CD4-positive, alpha-beta T cell treated with Interleukin-4 for 1 hour (primary cell): ENCODE data around the gene GLT6D1.
A peak's percentile ranks its signal among the peaks of the same experiment; 100 is the strongest.

Experiments
- DNase-seq, 2 donors: peaks; one replicate each; pipeline ENCODE4 v3.0.0-alpha.2; 2020 to 2022

GLT6D1 gene

GRCh38 chr9:135607401-135608293 is 31.7 kb downstream of the GLT6D1 start:
- no peak for DNase-seq

- no peak for DNase-seq
Measured at GRCh38 chr9:135606885-135607259, 32.5 kb downstream of the GLT6D1 start.

- no peak for DNase-seq
Measured at GRCh38 chr9:135605238-135605781, 34.0 kb downstream of the GLT6D1 start.

- no peak for DNase-seq
Measured at GRCh38 chr9:135604437-135605237, 34.7 kb downstream of the GLT6D1 start.

GRCh38 chr9:135602789-135603481 is 36.4 kb downstream of the GLT6D1 start:
- peak; percentile 26 to 46 for DNase-seq

- no peak for DNase-seq
Measured at GRCh38 chr9:135601988-135602387, 37.4 kb downstream of the GLT6D1 start.

- DNase-seq, result no peak
Measured at GRCh38 chr9:135600296-135600817, 39.0 kb downstream of the GLT6D1 start.

- DNase-seq, result no peak
Measured at GRCh38 chr9:135596211-135596610, 43.1 kb downstream of the GLT6D1 start.

- DNase-seq, result no peak
Measured at GRCh38 chr9:135592625-135593024, 46.7 kb downstream of the GLT6D1 start.

- no peak for DNase-seq
Measured at GRCh38 chr9:135592331-135592590, 47.1 kb downstream of the GLT6D1 start.

- no peak for DNase-seq
Measured at GRCh38 chr9:135591506-135592330, 47.6 kb downstream of the GLT6D1 start.

GRCh38 chr9:135590486-135591079 is 48.8 kb downstream of the GLT6D1 start:
- no peak for DNase-seq

- no peak for DNase-seq
Measured at GRCh38 chr9:135589596-135590485, 49.5 kb downstream of the GLT6D1 start.

GRCh38 chr9:135588886-135589595 is 50.3 kb downstream of the GLT6D1 start:
- DNase-seq, result no peak

- no peak for DNase-seq
Measured at GRCh38 chr9:135588371-135588770, 51.0 kb downstream of the GLT6D1 start.

GRCh38 chr9:135587658-135588057 is 51.7 kb downstream of the GLT6D1 start:
- DNase-seq, result no peak

- no peak for DNase-seq
Measured at GRCh38 chr9:135586601-135587109, 52.7 kb downstream of the GLT6D1 start.

GRCh38 chr9:135584934-135585333 is 54.4 kb downstream of the GLT6D1 start:
- no peak for DNase-seq

GRCh38 chr9:135584371-135584770 is 55.0 kb downstream of the GLT6D1 start:
- DNase-seq, result no peak

GRCh38 chr9:135583688-135584011 is 55.7 kb downstream of the GLT6D1 start:
- no peak for DNase-seq
